DMS 273 treated with DMSO at 0.1 percent for 48 hours (cell line): ENCODE data around the gene PEPD.

ENCODE experiments used
- DNase-seq: peaks from one replicate; lab custom pipeline; 2025; lab: John Stamatoyannopoulos, UW

PEPD gene

DNA sequence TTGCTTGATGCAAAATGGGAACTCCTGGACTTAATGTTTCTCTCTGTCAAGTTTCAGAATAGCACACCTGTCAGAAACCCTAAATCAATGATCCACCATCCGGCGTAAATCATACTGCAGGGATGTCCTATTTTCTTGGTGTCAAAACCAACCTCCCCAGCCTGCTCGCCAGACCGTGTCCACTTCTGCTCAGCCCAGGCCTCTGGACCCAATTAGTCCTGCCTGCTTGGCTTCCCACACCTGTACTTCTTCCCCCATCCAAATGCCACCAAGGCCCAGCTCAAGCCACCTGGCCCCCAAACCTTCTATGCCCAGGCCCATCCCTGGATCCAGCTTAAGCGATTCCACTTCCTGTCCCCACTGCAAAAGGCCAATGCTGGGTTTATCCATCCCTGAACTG, 25.1 kb upstream of the PEPD start:
- no peak for DNase-seq

DNA sequence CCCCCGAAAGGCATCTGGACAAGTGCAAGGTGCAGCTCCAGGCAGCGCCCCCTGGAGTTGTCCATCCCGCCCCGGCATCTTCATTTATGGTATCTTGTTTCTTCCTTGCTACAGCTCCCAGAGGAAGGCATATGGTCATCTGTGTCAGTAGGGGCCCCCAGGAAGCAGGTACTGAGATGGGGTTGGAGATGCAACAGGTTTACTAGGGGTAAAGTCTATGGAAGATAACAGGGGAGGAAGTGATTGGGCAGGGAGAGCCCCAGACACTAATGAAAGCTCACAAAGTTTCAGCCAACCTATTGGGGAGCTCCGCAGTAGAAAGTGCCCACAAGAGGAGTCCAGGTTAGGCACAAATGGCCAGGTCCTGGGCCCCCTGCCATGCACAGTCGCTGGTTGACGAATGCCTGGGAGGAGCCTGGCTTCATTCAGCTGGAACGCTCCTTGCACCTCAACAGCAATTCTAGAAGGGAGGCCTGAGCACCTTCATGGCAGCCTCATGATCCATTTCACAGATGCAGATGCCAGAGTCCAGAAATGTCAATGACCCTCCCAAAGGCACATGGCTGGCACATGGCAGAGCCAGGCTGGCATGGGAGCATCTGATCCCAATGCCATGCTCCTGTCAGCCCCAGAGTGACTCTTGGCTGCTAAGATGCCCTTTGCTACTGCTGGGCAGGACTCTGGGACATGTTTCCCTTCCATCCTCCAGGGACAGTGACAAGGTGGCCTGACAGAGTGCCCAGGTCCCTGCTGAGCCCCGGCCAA, 23.8 kb upstream of the PEPD start:
- DNase-seq, result no peak

GRCh38 chr19:33535226-33535625, 13.6 kb upstream of the PEPD start:
- DNase-seq, result no peak

- no peak for DNase-seq
Measured at GRCh38 chr19:33532859-33533460, 11.4 kb upstream of the PEPD start.

GRCh38 chr19:33530842-33531241, 9.3 kb upstream of the PEPD start:
- DNase-seq, result no peak

- no peak for DNase-seq
Measured at GRCh38 chr19:33530296-33530695, 8.7 kb upstream of the PEPD start.

DNA sequence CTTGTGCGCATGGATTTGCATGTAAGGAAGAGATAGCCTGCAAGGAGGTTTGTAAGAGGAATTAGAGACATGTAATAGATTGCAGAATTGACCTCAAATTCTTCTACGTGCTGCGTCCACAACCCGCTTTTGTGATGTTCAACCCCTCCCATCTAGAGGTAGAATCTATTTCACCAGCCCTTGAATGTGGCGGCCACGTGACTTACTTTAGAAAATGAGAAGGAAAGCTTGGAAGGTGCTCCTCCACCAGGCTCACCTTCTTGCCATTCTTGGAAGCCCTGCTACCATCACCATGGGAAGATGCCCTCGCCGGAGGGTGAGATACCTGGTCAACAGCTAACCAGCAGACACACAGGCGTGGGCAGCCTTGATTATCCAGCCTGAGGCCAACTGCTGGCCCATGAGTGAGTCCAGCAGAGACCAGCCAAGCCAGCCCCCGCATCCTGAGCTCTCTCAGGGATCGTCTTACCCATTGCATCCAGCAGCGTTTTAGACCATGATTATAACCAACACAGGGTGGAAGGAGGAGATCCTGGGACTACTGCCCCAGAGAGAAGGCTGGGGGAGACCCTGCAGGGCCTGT, 7.6 kb upstream of the PEPD start:
- DNase-seq, result no peak

DNA sequence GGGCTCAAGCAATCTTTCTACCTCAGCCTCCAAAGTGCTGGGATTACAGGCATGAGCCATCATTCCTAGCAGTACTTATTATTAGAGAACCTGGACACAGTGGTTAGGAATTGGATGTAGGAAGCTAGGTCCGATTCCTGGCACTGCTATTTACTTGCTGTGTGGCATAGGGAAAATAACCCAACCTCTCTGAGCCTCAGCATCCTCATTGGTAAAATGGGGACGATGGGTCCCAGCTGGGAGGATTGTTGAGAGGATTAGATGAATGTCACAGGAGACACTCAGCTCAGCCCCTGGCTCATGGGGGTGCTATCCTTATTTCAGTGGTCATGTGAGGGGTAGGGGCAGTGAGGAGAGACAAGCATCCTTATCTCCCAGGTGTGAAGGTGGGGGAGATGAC, 6.8 kb upstream of the PEPD start:
- no peak for DNase-seq

- DNase-seq, result no peak
Measured at GRCh38 chr19:33527125-33527524, 5.5 kb upstream of the PEPD start.

GRCh38 chr19:33524024-33524664, 2.6 kb upstream of the PEPD start:
- no peak for DNase-seq

- no peak for DNase-seq
Measured at GRCh38 chr19:33523167-33523566, 1.6 kb upstream of the PEPD start.

DNA sequence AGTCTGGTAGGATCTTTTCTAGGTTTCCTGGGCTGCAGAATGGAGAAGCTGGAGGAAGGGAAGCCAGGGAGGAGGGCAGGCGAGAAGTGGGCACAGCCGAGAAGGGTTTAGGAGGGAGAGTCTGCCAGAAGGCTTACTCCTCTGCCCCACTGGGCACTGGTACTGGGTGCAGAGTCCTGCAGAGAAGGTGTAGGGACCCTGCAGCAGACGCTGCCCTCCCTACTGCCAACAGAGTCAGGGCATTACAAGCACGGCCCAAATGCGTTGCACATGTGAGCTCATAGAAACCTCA, 726 bp upstream of the PEPD start:
- DNase-seq, result no peak

- DNase-seq, result no peak
Measured at GRCh38 chr19:33520844-33521479, 629 bp downstream of the PEPD start.

- no peak for DNase-seq
Measured at GRCh38 chr19:33520048-33520643, 1.4 kb downstream of the PEPD start.

DNA sequence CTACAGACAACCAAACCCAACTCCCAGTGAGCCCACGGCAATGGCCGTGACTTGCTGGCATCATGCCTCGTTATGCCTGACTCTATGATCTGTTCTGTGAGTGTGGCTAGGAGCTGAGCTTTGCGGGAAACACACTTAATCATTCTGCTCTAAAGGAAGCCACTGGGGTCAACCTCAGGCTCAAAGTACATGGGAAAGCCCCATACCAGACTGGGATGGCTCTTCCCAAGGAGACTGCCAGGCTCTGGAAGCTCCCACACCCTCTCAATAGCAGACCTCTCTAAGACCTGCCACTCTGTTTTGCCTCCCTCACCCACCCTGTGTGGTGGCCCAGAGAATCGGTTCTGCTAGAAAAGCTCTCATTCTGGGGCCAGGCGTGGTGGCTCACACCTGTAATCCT, 2.2 kb downstream of the PEPD start:
- no peak for DNase-seq

DNA sequence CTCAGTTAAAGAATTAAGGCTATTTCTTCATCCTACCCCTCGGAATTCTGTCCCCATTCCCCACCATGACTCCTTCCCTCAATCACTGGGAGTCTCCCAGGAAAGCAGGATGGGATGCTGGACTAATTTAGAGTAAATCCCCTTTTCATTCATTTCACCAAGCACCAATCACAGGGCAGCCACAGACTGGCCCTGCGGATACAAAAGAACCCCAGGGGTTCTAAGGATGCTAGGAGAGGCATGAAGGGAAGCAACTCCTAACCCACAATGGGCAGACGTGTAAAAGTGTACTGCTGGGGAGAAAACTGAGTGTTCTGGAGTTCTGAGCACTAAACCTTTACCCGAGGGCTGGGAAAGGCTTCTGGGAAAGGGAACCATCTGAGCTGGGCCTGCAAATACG, 3.0 kb downstream of the PEPD start:
- no peak for DNase-seq

DNA sequence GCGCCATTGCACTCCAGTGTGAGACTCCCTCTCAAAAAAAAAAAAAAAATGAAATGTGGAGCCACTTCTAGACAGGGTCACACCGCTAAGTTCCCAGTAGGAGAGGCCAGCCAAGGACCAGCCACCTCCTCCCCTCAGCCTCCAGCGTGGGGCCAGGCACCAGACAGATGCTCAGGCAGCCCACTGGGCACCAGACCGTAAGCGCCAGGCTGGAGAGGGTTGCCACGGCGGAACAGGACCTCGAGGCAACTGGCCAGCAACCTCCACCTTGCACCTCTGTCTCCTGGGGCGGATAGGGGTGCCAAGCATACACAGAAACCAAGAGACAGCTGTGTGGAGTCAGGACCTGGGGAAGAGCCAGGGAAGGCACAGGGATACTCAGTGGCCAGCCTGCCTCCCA, 3.7 kb downstream of the PEPD start:
- DNase-seq, result no peak

DNA sequence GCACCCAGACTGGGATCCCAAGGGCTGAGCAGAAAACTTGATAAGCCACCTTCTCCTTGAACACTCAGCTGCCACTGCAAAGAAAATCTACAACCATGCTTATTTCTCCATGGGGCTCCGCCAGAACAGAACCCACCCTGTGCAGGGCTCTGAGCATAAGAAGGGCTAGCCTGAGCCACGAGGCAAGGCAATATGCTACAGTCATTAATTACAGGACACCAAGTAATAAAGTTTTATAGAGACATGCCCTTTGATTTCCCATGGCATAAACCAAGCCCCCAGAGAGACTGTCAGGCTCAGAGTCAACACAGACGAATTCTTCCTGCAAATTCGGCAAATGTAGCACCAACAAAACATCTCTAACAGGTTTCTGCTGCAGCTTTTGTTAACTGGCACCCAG, 5.7 kb downstream of the PEPD start:
- DNase-seq, result no peak

DNA sequence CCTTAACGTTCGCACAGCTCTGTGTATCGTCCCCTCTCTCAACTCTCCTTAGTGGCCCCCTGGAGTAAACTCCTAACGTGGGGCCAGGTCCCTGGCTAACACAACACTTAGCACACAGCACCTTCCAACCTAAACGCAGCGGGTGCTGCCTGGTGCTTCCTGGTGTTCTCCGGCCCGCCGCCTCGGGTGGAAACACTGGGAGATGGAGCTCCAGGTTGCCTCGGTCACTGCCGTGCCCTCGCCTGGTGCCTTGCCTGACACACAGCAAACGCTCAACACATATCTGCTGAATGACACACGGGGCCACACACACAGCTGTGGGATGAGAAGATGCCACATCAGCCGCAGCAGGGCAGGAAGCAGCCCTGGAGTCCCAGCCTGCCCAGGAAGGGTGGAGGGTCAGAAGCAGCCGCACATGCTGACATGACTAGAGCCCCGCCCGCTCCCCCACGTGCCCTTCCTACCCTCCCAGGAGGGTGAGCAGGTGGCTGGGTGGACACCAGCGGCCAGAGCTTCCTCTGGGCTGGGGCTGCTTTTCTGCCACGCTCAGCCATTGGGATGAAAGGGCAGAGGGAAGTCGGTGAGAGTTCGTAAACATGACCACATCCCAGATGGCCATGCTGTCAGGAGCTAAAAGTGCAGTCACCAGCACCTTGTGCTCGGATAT, 6.6 kb downstream of the PEPD start:
- DNase-seq, result no peak

- no peak for DNase-seq
Measured at GRCh38 chr19:33513424-33513823, 8.2 kb downstream of the PEPD start.

DNA sequence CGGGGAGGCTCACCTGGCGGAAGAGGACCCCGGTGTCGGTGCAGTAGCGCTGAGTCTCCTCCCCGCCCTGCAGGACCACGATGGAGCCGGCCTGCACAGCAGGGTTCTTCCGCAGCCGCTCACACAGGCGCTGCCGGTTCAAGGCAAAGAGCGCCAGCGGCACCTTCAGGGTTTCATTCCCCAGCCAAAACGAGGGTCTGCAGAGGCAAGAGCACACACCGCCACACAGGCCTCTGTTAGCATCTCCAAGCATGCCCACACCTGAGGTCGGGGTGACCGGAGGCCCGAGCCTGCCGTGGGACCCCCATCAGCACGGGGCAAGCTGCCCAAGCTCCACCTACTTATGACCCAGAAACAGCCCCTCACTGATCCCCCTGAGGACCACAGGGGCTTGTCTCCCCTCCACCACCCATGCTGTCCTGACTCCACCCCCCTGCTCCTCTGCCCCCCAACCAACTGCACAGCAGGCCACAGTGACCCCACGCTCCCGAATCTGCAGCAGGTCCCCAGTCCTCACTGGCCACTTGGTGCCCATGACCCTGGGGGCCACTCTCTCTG, 8.9 kb downstream of the PEPD start:
- no peak for DNase-seq

DNA sequence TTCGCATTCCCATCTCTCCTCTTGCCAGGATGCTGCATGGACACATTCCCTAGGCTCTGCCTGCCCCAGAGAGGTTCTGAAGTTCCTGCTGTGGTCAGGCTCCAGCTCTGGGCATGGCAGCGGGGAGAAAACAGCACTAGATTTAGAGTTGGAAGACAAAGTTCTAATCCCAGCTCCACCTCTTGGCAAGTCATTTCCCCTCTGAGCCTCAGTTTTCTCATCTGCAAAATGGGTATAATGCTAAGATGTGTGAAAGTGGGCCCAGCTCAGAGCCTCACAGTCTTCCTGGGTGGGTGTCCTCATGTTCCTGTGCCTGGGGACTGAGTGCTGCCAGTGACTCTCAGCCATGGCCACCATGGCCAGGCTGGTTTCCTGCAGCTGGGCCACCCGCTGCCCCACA, 9.6 kb downstream of the PEPD start:
- no peak for DNase-seq
